Fibroblast of gingiva (primary cell): ENCODE data around the gene SLC22A13.
"Not testable (repeated sequence)": the region's sequence is repeated elsewhere in the genome, so short reads cannot be mapped to it uniquely, and the experiment has no call there.

ENCODE experiments used
- DNase-seq: peaks from one replicate; pipeline ENCODE4 v3.0.0-alpha.2; 2011; ENCODE audit warnings: low read depth

Gene SLC22A13

GRCh38 chr3:38264779-38265178, 833 bp upstream of the SLC22A13 start:
- no peak for DNase-seq

GRCh38 chr3:38266810-38267209, 1.2 kb downstream of the SLC22A13 start:
- DNase-seq, result no peak

- DNase-seq, result no peak
Observed at GRCh38 chr3:38267662-38268061, 2.0 kb downstream of the SLC22A13 start.

- DNase-seq, result no peak
Observed at GRCh38 chr3:38268087-38268486, 2.5 kb downstream of the SLC22A13 start.

- no peak for DNase-seq
Observed at GRCh38 chr3:38268522-38268921, 2.9 kb downstream of the SLC22A13 start.

GRCh38 chr3:38270606-38271005, 5.0 kb downstream of the SLC22A13 start:
- DNase-seq, result peak; percentile 55

GRCh38 chr3:38271553-38271952, 5.9 kb downstream of the SLC22A13 start:
- no peak for DNase-seq

- no peak for DNase-seq
Observed at GRCh38 chr3:38274864-38275649, 9.4 kb downstream of the SLC22A13 start.

- no peak for DNase-seq
Observed at GRCh38 chr3:38275658-38276057, 10.0 kb downstream of the SLC22A13 start.

GRCh38 chr3:38276081-38276916, 10.7 kb downstream of the SLC22A13 start:
- no peak for DNase-seq

GRCh38 chr3:38276917-38277630, 11.5 kb downstream of the SLC22A13 start:
- DNase-seq, result no peak

- no peak for DNase-seq
Observed at GRCh38 chr3:38278841-38279240, 13.2 kb downstream of the SLC22A13 start.

- DNase-seq, result no peak
Observed at GRCh38 chr3:38281895-38282686, 16.5 kb downstream of the SLC22A13 start, which contains the start of gene SLC22A14. Gene SLC22A14, plus strand, starts transcription at chr3:38282294. Its CDS starts 23,733 bp downstream, at chr3:38306027.

- peak; percentile 92 for DNase-seq
Observed at GRCh38 chr3:38283810-38284755, 18.5 kb downstream of the SLC22A13 start.

GRCh38 chr3:38284756-38285150, 19.1 kb downstream of the SLC22A13 start:
- no peak for DNase-seq

GRCh38 chr3:38289286-38290217, 23.9 kb downstream of the SLC22A13 start:
- not testable (repeated sequence) for DNase-seq

- not testable (repeated sequence) for DNase-seq
Observed at GRCh38 chr3:38297053-38297452, 31.4 kb downstream of the SLC22A13 start.

- no peak for DNase-seq
Observed at GRCh38 chr3:38297537-38297936, 31.9 kb downstream of the SLC22A13 start.
